CD14-positive monocyte (primary cell): ENCODE measurements around the gene AFF3. TPM values are rescaled to one million over a fixed set of nuclear protein-coding genes. Genes with fewer than 3 reads are reported as not detected.

Experiments used
- DNase-seq, 3 donors: peaks; one replicate each; pipeline ENCODE4 v3.0.0-alpha.2; 2011 to 2022
- H2AFZ ChIP-seq: 2 replicates; pipeline ENCODE4 v1.6.0; 2012; ENCODE audit warnings: mild to moderate bottlenecking, low read depth, low read length, inconsistent platforms; ENCODE audit not compliant: insufficient read depth, poor library complexity, severe bottlenecking
- H3K27ac ChIP-seq, 2 donors: 1 replicate in 1 of 2; 2 replicates in 1 of 2; pipeline ENCODE4 v1.5.1; 2012 to 2013; ENCODE audit warnings: low read length in 2 of 2, control low read depth in 1 of 2, inconsistent platforms in 1 of 2, low read depth in 1 of 2, mild to moderate bottlenecking in 1 of 2
- H3K27me3 ChIP-seq, 2 donors: one replicate each; pipeline versions ENCODE4 v1.6.0 to v1.6.1; 2011 to 2013; ENCODE audit warnings: low read length in 2 of 2; ENCODE audit not compliant: control insufficient read depth in 2 of 2, insufficient read depth in 2 of 2
- H3K36me3 ChIP-seq, 2 donors: replicated peaks in 1 of 2; 1 replicate in 1 of 2; 2 replicates in 1 of 2; pipeline versions ENCODE4 v1.5.1 to v1.6.1; 2012 to 2013; ENCODE audit warnings: low read length in 2 of 2, control low read depth in 1 of 2, inconsistent platforms in 1 of 2, mild to moderate bottlenecking in 1 of 2; ENCODE audit not compliant: insufficient read depth in 2 of 2, control insufficient read depth in 1 of 2
- H3K4me1 ChIP-seq, 2 donors: 1 replicate in 1 of 2; 2 replicates in 1 of 2; pipeline versions ENCODE4 v1.5.1 to v1.6.1; 2012 to 2013; ENCODE audit warnings: low read length in 2 of 2, control low read depth in 1 of 2, inconsistent platforms in 1 of 2, mild to moderate bottlenecking in 1 of 2, moderate library complexity in 1 of 2; ENCODE audit not compliant: insufficient read depth in 2 of 2, control insufficient read depth in 1 of 2
- H3K4me2 ChIP-seq: replicated peaks from 2 replicates; pipeline ENCODE3; 2012; ENCODE audit warnings: low read length, moderate library complexity, mild to moderate bottlenecking; ENCODE audit not compliant: poor library complexity, severe bottlenecking; ENCODE audit errors: extremely low read depth
- H3K4me3 ChIP-seq, 3 experiments: fragments of 200-600 bp in 1 of 3; sonication (generic) in 1 of 3; replicated peaks in 1 of 3; 1 replicate in 2 of 3; 2 replicates in 1 of 3; pipeline ENCODE4 v1.5.1; 2011 to 2013; ENCODE audit warnings: low read length in 3 of 3, mild to moderate bottlenecking in 3 of 3, control low read depth in 2 of 3, low read depth in 2 of 3, inconsistent platforms in 1 of 3, moderate library complexity in 1 of 3
- H3K79me2 ChIP-seq: 2 replicates; pipeline ENCODE4 v1.6.0; 2012; ENCODE audit warnings: mild to moderate bottlenecking, control low read depth, inconsistent platforms, low read length, moderate library complexity; ENCODE audit not compliant: insufficient read depth
- H3K9ac ChIP-seq: 2 replicates; pipeline ENCODE4 v1.6.0; 2017; ENCODE audit warnings: low read length, mild to moderate bottlenecking; ENCODE audit not compliant: insufficient read depth, poor library complexity, severe bottlenecking
- H3K9me3 ChIP-seq, 2 donors: replicated peaks in 1 of 2; 1 replicate in 1 of 2; 2 replicates in 1 of 2; pipeline versions ENCODE4 v1.5.1 to v1.6.1; 2012 to 2013; ENCODE audit warnings: low read length in 2 of 2, control low read depth in 1 of 2; ENCODE audit not compliant: control insufficient read depth in 1 of 2, insufficient read depth in 1 of 2
- H4K20me1 ChIP-seq: 2 replicates; pipeline ENCODE4 v1.6.0; 2012; ENCODE audit warnings: mild to moderate bottlenecking, low read length, control low read depth, moderate library complexity; ENCODE audit not compliant: insufficient read depth
- H3K27ac Mint-ChIP-seq, 7 donors: one replicate each; pipeline ENCODE4 v1.8.0; 2020; ENCODE audit warnings: mild to moderate bottlenecking in 7 of 7, mixed read lengths in 7 of 7, moderate library complexity in 6 of 7, inconsistent platforms in 2 of 7
- H3K27me3 Mint-ChIP-seq, 3 donors: one replicate each; pipeline ENCODE4 v1.8.0; 2021 to 2022; ENCODE audit warnings: low read depth in 3 of 3, mild to moderate bottlenecking in 3 of 3, mixed read lengths in 3 of 3, moderate library complexity in 3 of 3, inconsistent platforms in 1 of 3
- H3K36me3 Mint-ChIP-seq, 2 donors: one replicate each; pipeline ENCODE4 v1.8.0; 2020; ENCODE audit warnings: mixed read lengths in 2 of 2, inconsistent platforms in 1 of 2, mild to moderate bottlenecking in 1 of 2
- H3K4me1 Mint-ChIP-seq: one replicate; pipeline ENCODE4 v1.8.0; 2020; ENCODE audit warnings: mild to moderate bottlenecking, mixed read lengths
- H3K4me3 Mint-ChIP-seq, 2 donors: one replicate each; pipeline ENCODE4 v1.8.0; 2020; ENCODE audit warnings: mild to moderate bottlenecking in 2 of 2, mixed read lengths in 2 of 2, moderate library complexity in 1 of 2
- H3K9me3 Mint-ChIP-seq, 7 donors: one replicate each; pipeline ENCODE4 v1.8.0; 2020 to 2022; ENCODE audit warnings: mixed read lengths in 7 of 7, mild to moderate bottlenecking in 6 of 7, moderate library complexity in 6 of 7, inconsistent platforms in 2 of 7
- CTCF ChIP-seq: fragments of 200-600 bp; IDR thresholded peaks from one replicate; pipeline ENCODE4 v1.8.0; 2022; ENCODE audit warnings: antibody characterized with exemption, mild to moderate bottlenecking
- WGBS: methylation state at CpG from one replicate; pipeline ENCODE4 v1.1.5; 2013; ENCODE audit warnings: missing lambda C conversion rate; ENCODE audit not compliant: insufficient coverage; 5-methylcytosine and 5-hydroxymethylcytosine counted together
- intact Hi-C, 2 donors: fragments of 100-400 bp; cut with micrococcal nuclease; formaldehyde crosslinking; loops; one replicate each; pipeline versions ENCODE4 v1.15.0 to v1.15.1; 2023
- polyA plus RNA-seq, 3 donors: library from polyadenylated mRNA; depleted of rRNA in 1 of 3; unstranded in 2 of 3; stranded (reverse) in 1 of 3; fragments of 300-500 nt in 2 of 3; fragments of >200 nt in 1 of 3; fragmentation: Illumina TruSeq in 2 of 3; gene quantifications; 1 replicate in 2 of 3; 2 replicates in 1 of 3; pipeline ENCODE4 v1.2.3, GENCODE V29; 2012 to 2021

Gene AFF3
- polyA plus RNA-seq, 3 donors = 0.17 to 4.1 (median 0.49) TPM

- 95% methylated on average over 3 of the region's 4 CpGs for WGBS
- no peaks in the 10 kb centered on the region for H3K36me3 ChIP-seq
- H3K9me3 ChIP-seq = no peaks in the 10 kb centered on the region
- no peak overlapping the region for H3K4me3 ChIP-seq
- TF ChIP-seq CTCF = no peak
- H3K9ac ChIP-seq = no peak overlapping the region
- Mint-ChIP-seq H3K4me1 (peaks cover 2% of the 10 kb centered on the region), H3K27ac (no peak overlapping the region), H3K36me3 (peaks cover 9 to 10% of the 10 kb centered on the region in 2 donors), H3K4me3 (no peak overlapping the region), H3K9me3 (peaks cover 0 to 3% (median 0%) of the 10 kb centered on the region in 7 donors), H3K27me3 (peaks cover 0 to 2% (median 1%) of the 10 kb centered on the region in 3 donors)
- no peaks in the 10 kb centered on the region for H3K4me1 ChIP-seq
- intact Hi-C loops = no loop called here
- no peak overlapping the region for H2AFZ ChIP-seq
- H3K79me2 ChIP-seq = no peaks in the 10 kb centered on the region
- no peak overlapping the region for H3K4me2 ChIP-seq
- H4K20me1 ChIP-seq = no peaks in the 10 kb centered on the region
- no peak overlapping the region for H3K27ac ChIP-seq
- H3K27me3 ChIP-seq = no peaks in the 10 kb centered on the region
- no peak for DNase-seq
These were observed 539.9 kb downstream of the AFF3 start for GRCh38 chr2:99602476-99602875.

- Mint-ChIP-seq H3K27ac (no peak overlapping the region), H3K27me3 (peaks cover 0 to 3% (median 0%) of the 10 kb centered on the region in 3 donors), H3K9me3 (peaks cover 0 to 2% (median 0%) of the 10 kb centered on the region in 7 donors), H3K36me3 (peaks cover 9 to 10% of the 10 kb centered on the region in 2 donors), H3K4me3 (no peak overlapping the region), H3K4me1 (no peaks in the 10 kb centered on the region)
- DNase-seq = no peak
- Histone ChIP-seq H3K79me2 (no peaks in the 10 kb centered on the region), H4K20me1 (no peaks in the 10 kb centered on the region), H2AFZ (no peak overlapping the region), H3K9ac (no peak overlapping the region), H3K4me3 (no peak overlapping the region), H3K27ac (no peak overlapping the region), H3K9me3 (no peaks in the 10 kb centered on the region), H3K27me3 (no peaks in the 10 kb centered on the region), H3K36me3 (no peaks in the 10 kb centered on the region), H3K4me2 (no peak overlapping the region), H3K4me1 (no peaks in the 10 kb centered on the region)
- 87% methylated on average over 12 of the region's 20 CpGs for WGBS
- intact Hi-C loops = no loop called here
- no peak for TF ChIP-seq CTCF
These were observed 541.3 kb downstream of the AFF3 start for GRCh38 chr2:99600981-99601651.
